K562 (cell line): Measurements from ENCODE around the gene KCTD13. TPM values are rescaled to one million over a fixed set of nuclear protein-coding genes. Genes with fewer than 3 reads are reported as not detected.

Experiments used
- ATAC-seq: fragments of 200-7000 bp; cut with Tn5 transposase; 3 replicates; pipeline ENCODE4 v1.9.1; 2020; ENCODE audit warnings: moderate library complexity
- Bru-seq: library from RNA; stranded (reverse); fragments of 400-500 nt; gene quantifications from one replicate; lab custom pipeline; 2021; lab: Mats Ljungman, UMichigan
- BruChase-seq, 2 experiments: library from RNA; stranded (reverse); fragments of 400-500 nt; gene quantifications; one replicate each; lab custom pipeline; 2021; lab: Mats Ljungman, UMichigan
- BruUV-seq: library from RNA; stranded (reverse); fragments of 400-500 nt; replicated peaks from 2 replicates; lab custom pipeline; 2021; lab: Mats Ljungman, UMichigan
- CTCF ChIA-PET: fragments of 300-600 bp; formaldehyde crosslinking; extraction: SDS; loops from one replicate; lab custom pipeline; 2021; ENCODE audit warnings: low intra/inter-chr PET ratio; lab: Yijun Ruan, JAX
- POLR2A ChIA-PET: fragments of 300-600, 350-650 bp; sonication (Branson Sonifier 250); formaldehyde crosslinking; extraction: SDS; loops from one replicate; lab custom pipeline; 2021; ENCODE audit warnings: antibody characterized with exemption, inconsistent platforms; lab: Yijun Ruan, JAX
- DNase-seq, 4 experiments: peaks; one replicate each; pipeline versions ENCODE4 v3.0.0 to v3.0.0-alpha.2; 2011 to 2018; ENCODE audit warnings: low spot score in 3 of 4, mixed read lengths in 3 of 4; ENCODE audit errors: extremely low read depth in 1 of 4
- FAIRE-seq: peaks from 2 replicates; lab custom pipeline; 2011; peaks lifted over from hg19 to GRCh38; lab: Jason Lieb, UNC
- H2AFZ ChIP-seq: 2 replicates; pipeline ENCODE4 v1.6.0; 2011; ENCODE audit warnings: low read depth, low read length, control low read depth, inconsistent platforms
- H3K27ac ChIP-seq: fragments of 200-600 bp; 3 replicates; pipeline ENCODE4 v1.8.0; 2011; ENCODE audit warnings: low read depth, mild to moderate bottlenecking, control low read depth, inconsistent platforms, low read length, moderate library complexity, mixed read lengths; ENCODE audit errors: extremely low read depth
- H3K27me3 ChIP-seq, 2 experiments: fragments of 300-600 bp in 1 of 2; 2 replicates in 1 of 2; 3 replicates in 1 of 2; pipeline versions ENCODE4 v1.6.0 to v1.8.0; 2011; ENCODE audit warnings: inconsistent platforms in 2 of 2, low read length in 2 of 2, mild to moderate bottlenecking in 1 of 2, mixed read lengths in 1 of 2, moderate library complexity in 1 of 2; ENCODE audit not compliant: control insufficient read depth in 2 of 2, insufficient read depth in 2 of 2
- H3K36me3 ChIP-seq: fragments of 300-600 bp; 3 replicates; pipeline ENCODE4 v1.8.0; 2011; ENCODE audit warnings: mild to moderate bottlenecking, low read length, inconsistent platforms; ENCODE audit not compliant: control insufficient read depth, insufficient read depth
- H3K4me1 ChIP-seq, 2 experiments: fragments of 200-600 bp in 1 of 2; replicated peaks in 1 of 2; 2 replicates in 1 of 2; 3 replicates in 1 of 2; pipeline versions ENCODE4 v1.5.1 to v1.8.0; 2011; ENCODE audit warnings: inconsistent platforms in 2 of 2, low read length in 2 of 2, mild to moderate bottlenecking in 1 of 2, mixed read lengths in 1 of 2, moderate library complexity in 1 of 2; ENCODE audit not compliant: control insufficient read depth in 2 of 2, insufficient read depth in 2 of 2
- H3K4me2 ChIP-seq: 2 replicates; pipeline ENCODE4 v1.6.1; 2011; ENCODE audit warnings: low read length, control low read depth, inconsistent platforms, mixed read lengths; ENCODE audit not compliant: insufficient read depth
- H3K4me3 ChIP-seq: fragments of 200-600 bp; sonication (generic), shearing (Covaris generic); 2 replicates; pipeline ENCODE4 v1.5.1; 2016; ENCODE audit warnings: control low read depth, inconsistent platforms
- H3K79me2 ChIP-seq: fragments of 200-600 bp; 3 replicates; pipeline ENCODE4 v1.8.0; 2011; ENCODE audit warnings: low read length, inconsistent platforms; ENCODE audit not compliant: control insufficient read depth, insufficient read depth
- H3K9ac ChIP-seq, 2 experiments: 2 replicates each; pipeline versions ENCODE4 v1.6.0 to v1.6.1; 2011; ENCODE audit warnings: low read depth in 2 of 2, low read length in 2 of 2, control low read depth in 1 of 2, inconsistent platforms in 1 of 2, mild to moderate bottlenecking in 1 of 2, mixed read lengths in 1 of 2; ENCODE audit not compliant: insufficient read depth in 1 of 2
- H3K9me1 ChIP-seq: one replicate; pipeline ENCODE4 v1.6.0; 2011; ENCODE audit warnings: inconsistent platforms, mild to moderate bottlenecking, low read length, moderate library complexity; ENCODE audit not compliant: control insufficient read depth, insufficient read depth
- H3K9me3 ChIP-seq: replicated peaks from 2 replicates; pipeline ENCODE4 v1.5.1; 2011; ENCODE audit warnings: low read depth, low read length, inconsistent platforms; ENCODE audit not compliant: control insufficient read depth, insufficient read depth
- H4K20me1 ChIP-seq: replicated peaks from 2 replicates; pipeline ENCODE4 v1.6.1; 2011; ENCODE audit warnings: low read length, inconsistent platforms, mixed read lengths; ENCODE audit not compliant: control insufficient read depth, insufficient read depth
- CGGBP1 ChIP-seq: fragments of 250-450 bp; sonication (Bioruptor Pico); IDR thresholded peaks from 2 replicates; pipeline ENCODE4 v1.9.0; 2021; ENCODE audit warnings: mild to moderate bottlenecking
- CXXC5 ChIP-seq: fragments of 250-450 bp; sonication (Bioruptor Pico); IDR thresholded peaks from 2 replicates; pipeline ENCODE4 v1.8.0; 2022; ENCODE audit warnings: inconsistent platforms, mild to moderate bottlenecking, moderate library complexity
- E2F1 ChIP-seq: sonication (generic); formaldehyde crosslinking; IDR thresholded peaks from 2 replicates; pipeline ENCODE4 v1.8.1; 2023; ENCODE audit warnings: mild to moderate bottlenecking, missing genetic modification reagents, moderate library complexity
- IRF9 ChIP-seq: fragments of 450-650 bp; IDR thresholded peaks from 2 replicates; pipeline ENCODE4 v1.6.1; 2016; ENCODE audit warnings: missing biosample characterization, missing genetic modification characterization
- WGBS: fragments of 100-300 bp; shearing (Covaris generic); methylation state at CpG from one replicate; pipeline ENCODE4 v1.1.6; 2016; ENCODE audit warnings: low coverage, mixed read lengths; ENCODE audit not compliant: insufficient coverage; ENCODE audit errors: missing lambda C conversion rate; 5-methylcytosine and 5-hydroxymethylcytosine counted together
- in situ Hi-C: fragments of 300-500 bp; cut with MboI; formaldehyde crosslinking; loops from 4 replicates; pipeline ENCODE4 v1.15.0; 2018; ENCODE audit warnings: inconsistent platforms, mixed read lengths
- intact Hi-C: fragments of 100-400 bp; cut with micrococcal nuclease; formaldehyde crosslinking; loops from 2 replicates; pipeline ENCODE4 v1.14.2; 2022
- long read RNA-seq, 3 experiments: library from polyadenylated mRNA in 2 of 3; library from RNA in 1 of 3; unstranded in 2 of 3; stranded (forward) in 1 of 3; transcript quantifications; one replicate each; pipeline ENCODE4 v2.0.0, GENCODE V29; 2019 to 2022
- polyA minus RNA-seq, 3 experiments: library from RNA; depleted of rRNA, polyadenylated mRNA; stranded (reverse); fragments of >200 nt; gene quantifications; 2 replicates each; pipeline ENCODE4 v1.2.3, GENCODE V29; 2011
- polyA plus RNA-seq, 8 experiments: library from polyadenylated mRNA; depleted of rRNA in 4 of 8; stranded (reverse) in 5 of 8; unstranded in 3 of 8; fragments of >200 nt; fragmentation: Nextera tagmentation in 2 of 8; fragmentation: Illumina TruSeq in 1 of 8; extraction: Ambion mirVana in 2 of 8; extraction: Trizol in 1 of 8; gene quantifications; 2 replicates each; pipeline versions ENCODE4 v1.2.1 to v1.2.3, GENCODE V29; 2011 to 2014; ENCODE audit warnings: inconsistent platforms in 1 of 8, missing spikeins in 1 of 8
- total RNA-seq, 7 experiments: library from RNA; depleted of rRNA in 6 of 7; stranded (reverse); fragments of >200 nt in 6 of 7; fragmentation: Illumina TruSeq in 2 of 7; extraction: Trizol in 2 of 7; gene quantifications; 2 replicates each; pipeline versions ENCODE4 v1.2.1 to v1.2.3, GENCODE V29; 2011 to 2021; ENCODE audit warnings: low replicate concordance in 1 of 7

KCTD13 gene
- total RNA-seq (2011; cell fraction: chromatin; rRNA removed; ENCODE audit: low replicate concordance), result 51.1 and 67.7 TPM in 2 replicates
- total RNA-seq (2011; cell fraction: nucleolus; rRNA removed), result 41.6 and 49.4 TPM in 2 replicates
- total RNA-seq (2011; cell fraction: nucleoplasm; rRNA removed), result 75.0 and 143 TPM in 2 replicates
- total RNA-seq (2014; rRNA removed) (9.8 and 10.6 TPM in 2 replicates), total RNA-seq (2014; rRNA removed; fragmentation: Illumina TruSeq; extraction: Trizol) (5.2 and 6.7 TPM in 2 replicates), total RNA-seq (2015; rRNA removed; fragmentation: Illumina TruSeq; extraction: Trizol) (7.1 and 8.4 TPM in 2 replicates), total RNA-seq (2021) (18.5 and 20.6 TPM in 2 replicates), polyA plus RNA-seq (2011; rRNA removed) (14.5 and 23.3 TPM in 2 replicates), polyA plus RNA-seq (2014; fragmentation: Illumina TruSeq; extraction: Trizol) (9.5 and 11.0 TPM in 2 replicates), polyA plus RNA-seq (2014; fragmentation: Nextera tagmentation; extraction: Ambion mirVana) (1 to 10 TPM; 1.0 to 2.3 TPM), polyA plus RNA-seq (2014; rRNA removed) (17.3 and 21.3 TPM in 2 replicates), polyA minus RNA-seq (2011; rRNA and poly(A)+ RNA removed) (10.6 and 14.2 TPM in 2 replicates), Bru-seq, nascent RNA (percentile 75 among the genes with signal in this experiment), BruChase-seq, experiment 1, labeled RNA remaining after a 2-hour chase (percentile 82 among the genes with signal in this experiment), BruChase-seq, experiment 2, labeled RNA remaining after a 6-hour chase (percentile 82 among the genes with signal in this experiment)
- 24.5 and 24.9 TPM in 2 replicates for polyA plus RNA-seq (2011; cell fraction: cytosol; rRNA removed)
- 37.2 and 58.4 TPM in 2 replicates for polyA plus RNA-seq (2011; cell fraction: nucleus; rRNA removed)
- polyA plus RNA-seq (2012), result 10.3 and 22.7 TPM in 2 replicates
- 6.0 and 9.3 TPM in 2 replicates for polyA minus RNA-seq (2011; cell fraction: cytosol; rRNA and poly(A)+ RNA removed)
- polyA minus RNA-seq (2011; cell fraction: nucleus; rRNA and poly(A)+ RNA removed), result 17.1 and 20.7 TPM in 2 replicates
- long read RNA-seq, experiment 1, transcript KCTD13-208 (6 exons, 2,528 nt), result major isoform, 5 of 33 reads
- long read RNA-seq, experiment 1, partial matches to known transcripts, result 4 of 33 reads
- long read RNA-seq, experiment 1, other reads (novel, unspliced or antisense), result 23 of 33 reads
- long read RNA-seq, experiment 2, partial matches to known transcripts, result 2 of 10 reads
- long read RNA-seq, experiment 2, other reads (novel, unspliced or antisense), result 6 of 10 reads
- long read RNA-seq, experiment 3, full-length matches to known transcripts, result 3 of 8 reads
- long read RNA-seq, experiment 3, partial matches to known transcripts, result 0 of 8 reads
- long read RNA-seq, experiment 3, other reads (novel, unspliced or antisense), result 5 of 8 reads

- H4K20me1 ChIP-seq, result no peaks in the 10 kb centered on the region
- ChIA-PET CTCF (interaction anchor here (0.6 kb wide), 1 partner anchor 263 kb away, joined by 4 read pairs; the partner anchor contains the start of gene SPN), POLR2A (interaction anchor here (0.6 to 3.0 kb wide), 11 partner anchors 9 to 1160 kb away, joined by 3 to 17 read pairs (median 4); no protein-coding TSS in a partner anchor)
- peaks cover 27% of the 10 kb centered on the region for H3K79me2 ChIP-seq
- peaks cover 21% of the 10 kb centered on the region; the same call in 2 of the 3 replicates for H3K36me3 ChIP-seq
- intact Hi-C loops (loop anchor here (1.0 to 5.0 kb wide), 3 partner anchors 17 to 71 kb away; partner anchors contain the start of genes HIRIP3, INO80E and TMEM219), in situ Hi-C loops (no loop called here)
- H3K27me3 ChIP-seq, result no peaks in the 10 kb centered on the region
- no peaks in the 10 kb centered on the region for H3K9me3 ChIP-seq
- DNase-seq (peak; percentile 87 to 99 (median 98)), FAIRE-seq (peak; percentile 74), ATAC-seq (peak; percentile 97)
- WGBS, result under 1% methylated on average over 62 of the region's 89 CpGs
- BruUV-seq, result no TSS peak
- peak within 1 kb of the TSS; percentile 100 for H2AFZ ChIP-seq
- H3K4me1 ChIP-seq, result peaks cover 13 to 29% of the 10 kb centered on the region in 2 experiments; a peak in 4 of 5 replicates
- H3K9ac ChIP-seq, result peak within 1 kb of the TSS; percentile 91 to 94
- peak within 1 kb of the TSS; percentile 93 for H3K27ac ChIP-seq
- H3K4me3 ChIP-seq, result peak within 1 kb of the TSS; percentile 91
- peak within 1 kb of the TSS; percentile 86 for H3K4me2 ChIP-seq
- no peaks in the 10 kb centered on the region for H3K9me1 ChIP-seq
- TF ChIP-seq CGGBP1 (no peak), IRF9 (no peak), CXXC5 (CRISPR knock-in tag) (0 out of 2 replicates have a peak, but pooled peaks have one; percentile 54), E2F1 (CRISPR knock-in tag) (no peak)
Observed at GRCh38 chr16:29925781-29926710, at the start of gene KCTD13. Gene KCTD13 (minus strand): TSS chr16:29926226. CDS start chr16:29926033, 193 bp downstream.
